Activated CD4-positive, alpha-beta T cell treated with anti-CD3 and anti-CD28 coated beads, Interleukin-2, Interleukin-4, amounts not matched to agents 100 ng/mL and 50 ng/mL, durations not matched to agents 16 hours and 8 hours (primary cell): ENCODE data around the gene PLA2R1.

Experiments
- DNase-seq: peaks from one replicate; pipeline ENCODE4 v3.0.0-alpha.2; 2020; ENCODE audit warnings: low spot score

PLA2R1 gene

GRCh38 chr2:160029270-160029628 lies 33.2 kb downstream of the PLA2R1 start:
- DNase-seq: no peak

- no peak for DNase-seq
Measured at GRCh38 chr2:160028431-160029269, 33.8 kb downstream of the PLA2R1 start.

- DNase-seq: no peak
Measured at GRCh38 chr2:160022162-160022561, 40.3 kb downstream of the PLA2R1 start.

GRCh38 chr2:160019374-160020090 lies 42.9 kb downstream of the PLA2R1 start:
- DNase-seq: no peak

- DNase-seq: no peak
Measured at GRCh38 chr2:160015746-160016145, 46.7 kb downstream of the PLA2R1 start.

- DNase-seq: no peak
Measured at GRCh38 chr2:160014227-160014626, 48.2 kb downstream of the PLA2R1 start.

GRCh38 chr2:160010361-160011145 lies 51.9 kb downstream of the PLA2R1 start:
- no peak for DNase-seq

GRCh38 chr2:160007111-160007510 lies 55.3 kb downstream of the PLA2R1 start:
- DNase-seq: no peak

GRCh38 chr2:160006475-160006874 lies 55.9 kb downstream of the PLA2R1 start:
- no peak for DNase-seq

- no peak for DNase-seq
Measured at GRCh38 chr2:160005908-160006307, 56.5 kb downstream of the PLA2R1 start.

GRCh38 chr2:160005476-160005875 lies 56.9 kb downstream of the PLA2R1 start:
- DNase-seq: no peak

GRCh38 chr2:159998961-159999360 lies 63.5 kb downstream of the PLA2R1 start:
- DNase-seq: no peak

- no peak for DNase-seq
Measured at GRCh38 chr2:159998243-159998642, 64.2 kb downstream of the PLA2R1 start.

- DNase-seq: no peak
Measured at GRCh38 chr2:159996792-159997546, 65.4 kb downstream of the PLA2R1 start.

GRCh38 chr2:159995038-159995437 lies 67.4 kb downstream of the PLA2R1 start:
- DNase-seq: no peak

- DNase-seq: no peak
Measured at GRCh38 chr2:159989249-159989648, 73.2 kb downstream of the PLA2R1 start.

- no peak for DNase-seq
Measured at GRCh38 chr2:159988412-159988970, 73.9 kb downstream of the PLA2R1 start.

GRCh38 chr2:159987181-159987580 lies 75.2 kb downstream of the PLA2R1 start:
- no peak for DNase-seq

- DNase-seq: no peak
Measured at GRCh38 chr2:159985656-159986055, 76.8 kb downstream of the PLA2R1 start.

GRCh38 chr2:159984034-159984433 lies 78.4 kb downstream of the PLA2R1 start:
- no peak for DNase-seq
